Activated CD4-positive, alpha-beta T cell treated with anti-CD3 and anti-CD28 coated beads for 48 hours (primary cell): Measurements from ENCODE around the gene TBATA.
"Not testable (repeated sequence)": the region's sequence is repeated elsewhere in the genome, so short reads cannot be mapped to it uniquely, and the experiment has no call there.

ENCODE experiments used
- DNase-seq: peaks from one replicate; pipeline ENCODE4 v3.0.0-alpha.2; 2020

The TBATA gene

GRCh38 chr10:70777063-70777875, 7.9 kb downstream of the TBATA start:
- no peak for DNase-seq

- DNase-seq = no peak
Observed at GRCh38 chr10:70776455-70777005, 8.6 kb downstream of the TBATA start.

GRCh38 chr10:70775679-70776454, 9.3 kb downstream of the TBATA start:
- DNase-seq = no peak

- DNase-seq = no peak
Observed at GRCh38 chr10:70774810-70775678, 10.1 kb downstream of the TBATA start.

GRCh38 chr10:70773965-70774809, 11.0 kb downstream of the TBATA start:
- DNase-seq = no peak

- no peak for DNase-seq
Observed at GRCh38 chr10:70773461-70773860, 11.7 kb downstream of the TBATA start.

GRCh38 chr10:70772627-70773026, 12.6 kb downstream of the TBATA start:
- no peak for DNase-seq

- no peak for DNase-seq
Observed at GRCh38 chr10:70771311-70772194, 13.6 kb downstream of the TBATA start.

GRCh38 chr10:70770516-70770915, 14.7 kb downstream of the TBATA start:
- not testable (repeated sequence) for DNase-seq

GRCh38 chr10:70770001-70770400, 15.2 kb downstream of the TBATA start:
- no peak for DNase-seq

- DNase-seq = no peak
Observed at GRCh38 chr10:70769121-70769520, 16.1 kb downstream of the TBATA start.

GRCh38 chr10:70768026-70768685, 17.0 kb downstream of the TBATA start:
- DNase-seq = not testable (repeated sequence)

GRCh38 chr10:70765794-70766594, 19.2 kb downstream of the TBATA start:
- DNase-seq = no peak

- no peak for DNase-seq
Observed at GRCh38 chr10:70763567-70763966, 21.6 kb downstream of the TBATA start.

- no peak for DNase-seq
Observed at GRCh38 chr10:70762441-70763175, 22.6 kb downstream of the TBATA start.

GRCh38 chr10:70761727-70762350, 23.3 kb downstream of the TBATA start:
- no peak for DNase-seq

GRCh38 chr10:70761031-70761601, 24.1 kb downstream of the TBATA start:
- no peak for DNase-seq
